MM.1S (cell line): ENCODE data around the gene PCDHA2.

Experiments
- CTCF ChIP-seq: fragments of 300-600 bp; sonication (generic); IDR thresholded peaks from 2 replicates; pipeline ENCODE4 v1.5.1; 2016; ENCODE audit warnings: antibody characterized with exemption, low read length, mixed read lengths
- EZH2 ChIP-seq: fragments of 300-600 bp; sonication (generic); optimal IDR thresholded peaks from 2 replicates; pipeline ENCODE3; 2017; ENCODE audit warnings: low read depth, mild to moderate bottlenecking, antibody characterized with exemption, low read length, mixed read lengths

- TF ChIP-seq CTCF, result no peak
- TF ChIP-seq EZH2, result no peak
Observed at GRCh38 chr5:140827704-140828361, 33.2 kb downstream of the PCDHA2 start, which contains the start of gene PCDHA6.
